ENCODE data around the gene KRTAP16-1.

KRTAP16-1 gene

DNA sequence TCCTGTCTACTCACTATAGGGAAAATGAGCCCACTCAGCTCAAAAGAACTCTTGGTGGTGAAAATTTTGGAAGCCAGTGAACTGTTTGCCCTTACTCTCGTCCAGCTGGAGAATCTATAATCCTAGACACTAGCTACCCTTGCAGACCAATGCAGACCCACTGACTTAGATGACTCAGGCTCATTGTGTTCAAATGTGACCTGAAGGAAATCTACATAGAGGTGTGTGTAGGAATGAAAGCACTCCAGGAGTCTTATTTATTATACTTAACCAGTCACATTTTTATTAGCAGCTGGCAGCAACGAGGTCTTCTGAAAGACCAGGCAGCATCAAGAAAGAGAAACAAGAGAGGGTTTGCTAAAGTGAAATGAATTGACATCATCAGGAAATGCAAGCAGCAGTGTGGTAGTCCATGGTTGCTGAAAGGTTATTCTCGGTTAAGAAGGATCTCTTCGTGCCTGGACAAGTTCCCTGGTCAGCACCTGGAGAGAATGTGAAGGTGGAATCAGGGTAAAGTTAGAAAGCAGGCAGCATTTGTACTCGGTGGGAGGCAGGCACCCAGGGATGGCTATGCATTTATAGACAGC, 7.8 kb downstream of the KRTAP16-1 start:
- no peak overlapping the region for H3K27ac ChIP-seq

DNA sequence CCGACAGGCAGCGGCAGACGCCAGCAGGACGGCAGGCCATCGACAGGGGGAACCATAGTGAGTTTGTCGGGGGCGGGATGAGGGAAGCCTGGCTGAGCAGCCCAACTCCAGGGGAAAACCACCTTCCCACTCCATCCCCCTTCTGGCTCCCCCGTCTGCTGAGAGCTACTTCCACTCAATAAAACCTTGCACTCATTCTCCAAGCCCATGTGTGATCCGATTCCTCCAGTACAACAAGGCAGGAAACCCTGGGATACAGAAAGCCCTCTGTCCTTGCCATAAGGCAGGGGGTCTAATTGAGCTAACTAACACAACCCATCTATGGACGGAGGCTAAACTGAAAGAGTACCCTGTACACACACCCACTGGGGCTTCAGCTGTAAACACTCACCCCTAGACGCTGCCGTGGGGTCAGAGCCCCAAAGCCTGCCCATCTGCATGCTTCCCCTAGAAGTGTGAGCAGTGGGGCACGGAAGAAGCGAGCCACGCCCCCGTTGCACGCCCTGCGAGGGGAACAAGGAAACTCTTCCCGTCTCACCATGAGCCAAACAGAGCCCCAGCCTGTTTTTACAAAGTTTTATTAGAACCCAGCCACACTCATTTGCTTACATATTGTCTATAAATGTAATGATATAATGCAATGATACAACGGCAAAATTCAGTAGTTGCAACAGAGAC, 10.5 kb downstream of the KRTAP16-1 start:
- in situ Hi-C loops (cut with HindIII; ENCODE audit: low pct_ligation_motif_present, low sequenced_read_pairs) = no loop called here
- TF ChIP-seq, protein P1, sequence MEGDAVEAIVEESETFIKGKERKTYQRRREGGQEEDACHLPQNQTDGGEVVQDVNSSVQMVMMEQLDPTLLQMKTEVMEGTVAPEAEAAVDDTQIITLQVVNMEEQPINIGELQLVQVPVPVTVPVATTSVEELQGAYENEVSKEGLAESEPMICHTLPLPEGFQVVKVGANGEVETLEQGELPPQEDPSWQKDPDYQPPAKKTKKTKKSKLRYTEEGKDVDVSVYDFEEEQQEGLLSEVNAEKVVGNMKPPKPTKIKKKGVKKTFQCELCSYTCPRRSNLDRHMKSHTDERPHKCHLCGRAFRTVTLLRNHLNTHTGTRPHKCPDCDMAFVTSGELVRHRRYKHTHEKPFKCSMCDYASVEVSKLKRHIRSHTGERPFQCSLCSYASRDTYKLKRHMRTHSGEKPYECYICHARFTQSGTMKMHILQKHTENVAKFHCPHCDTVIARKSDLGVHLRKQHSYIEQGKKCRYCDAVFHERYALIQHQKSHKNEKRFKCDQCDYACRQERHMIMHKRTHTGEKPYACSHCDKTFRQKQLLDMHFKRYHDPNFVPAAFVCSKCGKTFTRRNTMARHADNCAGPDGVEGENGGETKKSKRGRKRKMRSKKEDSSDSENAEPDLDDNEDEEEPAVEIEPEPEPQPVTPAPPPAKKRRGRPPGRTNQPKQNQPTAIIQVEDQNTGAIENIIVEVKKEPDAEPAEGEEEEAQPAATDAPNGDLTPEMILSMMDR (IDR thresholded peaks at IDR 0.05; ENCODE audit: low read depth, low read length, missing control alignments) = no peak
- no peak overlapping the region for H3K4me3 ChIP-seq (ENCODE audit: low read depth, low read length)
- H3K36me3 ChIP-seq (replicated peaks) = no peaks in the 10 kb centered on the region
- H3K27me3 ChIP-seq (replicated peaks) = no peaks in the 10 kb centered on the region
- DNase-seq = no peak
- H3K27ac ChIP-seq = no peak overlapping the region

More for the DNA sequence above, 7.8 kb downstream of the KRTAP16-1 start:
- Histone ChIP-seq H3K36me3 (replicated peaks) (no peaks in the 10 kb centered on the region), H3K27me3 (replicated peaks) (no peaks in the 10 kb centered on the region), H3K4me3 (ENCODE audit: low read depth, low read length) (no peak overlapping the region)
- in situ Hi-C loops (cut with HindIII; ENCODE audit: low pct_ligation_motif_present, low sequenced_read_pairs) = no loop called here
- no peak for DNase-seq
- TF ChIP-seq, protein P1 (IDR thresholded peaks at IDR 0.05; ENCODE audit: low read depth, low read length, missing control alignments) = no peak

DNA sequence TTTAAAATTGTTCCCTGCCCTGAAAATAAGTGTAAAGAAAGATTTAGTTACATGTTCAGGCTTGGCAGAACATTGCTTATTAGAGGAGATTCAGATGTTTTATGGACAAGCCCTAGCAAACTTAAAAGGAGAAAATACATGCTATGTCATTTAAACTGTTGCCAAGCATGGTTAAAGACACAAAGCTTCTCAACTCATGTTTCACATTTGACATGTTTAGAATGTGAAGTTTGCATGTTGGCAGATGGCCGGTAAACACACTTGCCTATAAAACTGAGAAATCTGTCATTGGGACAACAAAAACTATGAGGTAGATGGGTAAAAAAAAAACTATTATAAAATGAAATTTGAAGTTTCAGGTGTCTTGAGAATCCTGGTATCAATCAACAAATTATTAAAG, 12.3 kb downstream of the KRTAP16-1 start:
- no peak overlapping the region for H3K27ac ChIP-seq
- H3K4me3 ChIP-seq (ENCODE audit: low read depth, low read length) = no peak overlapping the region
- H3K36me3 ChIP-seq (replicated peaks) = no peaks in the 10 kb centered on the region
- TF ChIP-seq, protein P1 (IDR thresholded peaks at IDR 0.05; ENCODE audit: low read depth, low read length, missing control alignments) = no peak
- no peaks in the 10 kb centered on the region for H3K27me3 ChIP-seq (replicated peaks)
- DNase-seq = no peak
- in situ Hi-C loops (cut with HindIII; ENCODE audit: low pct_ligation_motif_present, low sequenced_read_pairs) = no loop called here

DNA sequence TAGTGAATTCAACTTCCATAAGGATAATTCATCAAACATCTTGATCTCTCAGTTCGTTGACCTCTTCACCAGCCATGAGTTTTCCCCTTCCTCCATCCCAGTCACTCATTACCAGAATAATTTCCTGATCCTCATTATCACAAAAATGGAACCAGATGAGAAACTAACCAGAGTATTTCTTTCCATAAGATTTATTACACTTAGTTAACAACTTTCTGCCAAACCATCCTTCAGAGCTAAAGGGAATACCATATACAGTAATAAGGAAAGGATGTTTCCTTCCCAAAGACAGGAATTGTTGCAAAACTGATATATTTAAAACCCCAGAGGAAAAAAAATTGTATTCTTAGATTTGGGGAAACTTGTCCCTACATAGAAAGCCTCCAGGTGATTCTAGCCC, 15.1 kb downstream of the KRTAP16-1 start:
- TF ChIP-seq, protein P1 (IDR thresholded peaks at IDR 0.05; ENCODE audit: low read depth, low read length, missing control alignments) = no peak
- in situ Hi-C loops (cut with HindIII; ENCODE audit: low pct_ligation_motif_present, low sequenced_read_pairs) = no loop called here
- no peaks in the 10 kb centered on the region for H3K27me3 ChIP-seq (replicated peaks)
- H3K4me3 ChIP-seq (ENCODE audit: low read depth, low read length) = no peak overlapping the region
- H3K36me3 ChIP-seq (replicated peaks) = no peaks in the 10 kb centered on the region
- H3K27ac ChIP-seq = no peak overlapping the region
- DNase-seq = no peak

DNA sequence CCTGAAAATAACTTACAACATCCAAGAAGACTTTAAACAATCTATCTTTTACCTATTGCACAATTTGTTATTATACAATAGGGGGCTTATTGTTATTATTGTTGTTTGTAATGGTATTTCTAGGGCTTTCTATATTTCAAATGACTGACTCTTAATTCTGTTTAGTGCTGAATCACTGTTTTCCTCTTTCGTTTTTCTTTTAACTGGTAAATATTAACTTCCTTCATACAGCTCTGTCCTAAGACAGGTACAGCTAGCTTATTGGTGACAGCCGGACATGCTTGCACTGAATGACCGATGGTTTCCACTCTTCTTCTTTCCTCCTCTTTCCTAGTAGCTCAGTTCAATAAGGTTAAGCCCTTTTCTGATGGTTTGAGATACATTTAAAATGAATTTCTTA, 22.1 kb downstream of the KRTAP16-1 start:
- in situ Hi-C loops (cut with HindIII; ENCODE audit: low pct_ligation_motif_present, low sequenced_read_pairs) = no loop called here
- no peak for DNase-seq
- H3K27ac ChIP-seq = no peak overlapping the region
- no peaks in the 10 kb centered on the region for H3K36me3 ChIP-seq (replicated peaks)
- H3K4me3 ChIP-seq (ENCODE audit: low read depth, low read length) = no peak overlapping the region
- TF ChIP-seq, protein P1 (IDR thresholded peaks at IDR 0.05; ENCODE audit: low read depth, low read length, missing control alignments) = no peak
- H3K27me3 ChIP-seq (replicated peaks) = no peaks in the 10 kb centered on the region
